ENCODE results near the gene RNLS. TPM values are rescaled to one million over a fixed set of nuclear protein-coding genes. Genes with fewer than 3 reads are reported as not detected.

The RNLS gene
- total and polyA plus RNA-seq, 8 donors = 2.5 to 6.4 (median 5.9) TPM

DNA sequence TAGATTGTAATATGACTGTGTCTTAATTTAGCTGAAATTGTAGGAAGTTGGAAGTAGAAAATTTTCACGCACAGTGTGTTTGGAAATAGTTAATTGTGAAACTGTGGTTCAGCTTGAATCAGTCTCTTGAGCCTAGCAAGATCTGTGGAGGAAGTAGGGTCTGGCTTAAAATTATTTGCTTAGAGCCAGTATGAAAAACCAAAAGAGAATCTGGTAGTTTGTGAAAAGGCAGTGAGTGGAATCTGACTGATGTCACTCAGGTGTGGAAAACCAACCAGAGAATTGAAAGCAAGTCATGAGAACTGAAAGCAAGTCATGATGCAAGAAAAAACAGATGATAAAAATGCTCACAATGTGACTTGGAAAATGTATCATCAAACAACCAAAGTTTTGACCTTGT, 14.9 kb upstream of the RNLS start:
- TF ChIP-seq, protein P1, sequence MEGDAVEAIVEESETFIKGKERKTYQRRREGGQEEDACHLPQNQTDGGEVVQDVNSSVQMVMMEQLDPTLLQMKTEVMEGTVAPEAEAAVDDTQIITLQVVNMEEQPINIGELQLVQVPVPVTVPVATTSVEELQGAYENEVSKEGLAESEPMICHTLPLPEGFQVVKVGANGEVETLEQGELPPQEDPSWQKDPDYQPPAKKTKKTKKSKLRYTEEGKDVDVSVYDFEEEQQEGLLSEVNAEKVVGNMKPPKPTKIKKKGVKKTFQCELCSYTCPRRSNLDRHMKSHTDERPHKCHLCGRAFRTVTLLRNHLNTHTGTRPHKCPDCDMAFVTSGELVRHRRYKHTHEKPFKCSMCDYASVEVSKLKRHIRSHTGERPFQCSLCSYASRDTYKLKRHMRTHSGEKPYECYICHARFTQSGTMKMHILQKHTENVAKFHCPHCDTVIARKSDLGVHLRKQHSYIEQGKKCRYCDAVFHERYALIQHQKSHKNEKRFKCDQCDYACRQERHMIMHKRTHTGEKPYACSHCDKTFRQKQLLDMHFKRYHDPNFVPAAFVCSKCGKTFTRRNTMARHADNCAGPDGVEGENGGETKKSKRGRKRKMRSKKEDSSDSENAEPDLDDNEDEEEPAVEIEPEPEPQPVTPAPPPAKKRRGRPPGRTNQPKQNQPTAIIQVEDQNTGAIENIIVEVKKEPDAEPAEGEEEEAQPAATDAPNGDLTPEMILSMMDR (IDR thresholded peaks at IDR 0.05) = no peak
- Histone ChIP-seq H3K4me3 (no peak overlapping the region), H3K4me1 (no peaks in the 10 kb centered on the region), H3K36me3 (no peaks in the 10 kb centered on the region), H3K27ac (no peak overlapping the region), H3K9me3 (no peaks in the 10 kb centered on the region), H3K27me3 (no peaks in the 10 kb centered on the region)
- ATAC-seq (peak in 1 of 4 donors; percentile 29), FAIRE-seq (no peak), DNase-seq (no peak)
- WGBS, 2 donors = 83 to 91% methylated on average over 1 of the region's 1 CpG
- intact Hi-C loops (cut with DNase I) = no loop called here

DNA sequence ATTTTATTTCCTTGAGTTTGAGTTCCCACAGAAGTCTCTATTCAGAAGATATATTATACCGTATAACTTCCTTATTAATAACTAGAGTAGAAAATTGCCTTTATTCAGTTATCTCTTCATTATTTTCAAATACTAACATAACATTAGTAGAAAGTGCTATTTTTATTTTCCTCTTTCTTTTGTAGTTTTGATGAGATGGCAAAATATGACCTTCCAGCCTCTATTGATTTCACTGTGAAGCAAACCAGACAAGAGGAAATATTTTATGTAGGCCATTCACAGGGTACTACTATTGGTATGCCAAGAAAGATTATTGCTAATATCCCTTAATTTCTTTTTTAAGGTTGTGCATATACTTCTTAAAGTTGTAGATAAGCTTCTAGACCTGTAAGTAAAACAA, 11.4 kb upstream of the RNLS start:
- Histone ChIP-seq H3K27ac (no peak overlapping the region), H3K4me3 (no peak overlapping the region), H3K27me3 (no peaks in the 10 kb centered on the region), H3K4me1 (no peaks in the 10 kb centered on the region), H3K9me3 (no peaks in the 10 kb centered on the region), H3K36me3 (no peaks in the 10 kb centered on the region)
- no peak for ATAC-seq
- no peak for DNase-seq
- TF ChIP-seq, protein P1 (IDR thresholded peaks at IDR 0.05) = no peak
- WGBS, 2 donors = 98 to 100% methylated on average over 1 of the region's 1 CpG
- no peak for FAIRE-seq
- intact Hi-C loops (cut with DNase I) = no loop called here

GRCh38 chr10:88592906-88593305, 9.8 kb upstream of the RNLS start:
- WGBS, 2 donors = 85 to 86% methylated on average over 2 of the region's 2 CpGs
- ATAC-seq (no peak), DNase-seq (no peak), FAIRE-seq (no peak)
- Histone ChIP-seq H3K9me3 (no peaks in the 10 kb centered on the region), H3K27ac (no peak overlapping the region), H3K4me3 (no peak overlapping the region), H3K36me3 (no peaks in the 10 kb centered on the region), H3K4me1 (no peaks in the 10 kb centered on the region), H3K27me3 (no peaks in the 10 kb centered on the region)
- intact Hi-C loops (cut with DNase I) = no loop called here
- TF ChIP-seq, protein P1 (IDR thresholded peaks at IDR 0.05) = no peak

GRCh38 chr10:88592381-88592780, 9.3 kb upstream of the RNLS start:
- Histone ChIP-seq H3K4me3 (no peak overlapping the region), H3K36me3 (no peaks in the 10 kb centered on the region), H3K4me1 (no peaks in the 10 kb centered on the region), H3K27ac (no peak overlapping the region), H3K27me3 (no peaks in the 10 kb centered on the region), H3K9me3 (no peaks in the 10 kb centered on the region)
- ATAC-seq (no peak), FAIRE-seq (no peak), DNase-seq (no peak)
- intact Hi-C loops (cut with DNase I) = no loop called here
- TF ChIP-seq, protein P1 (IDR thresholded peaks at IDR 0.05) = no peak
- 91 to 93% methylated on average over 1 of the region's 1 CpG for WGBS, 2 donors

- Histone ChIP-seq H3K4me3 (no peak within 1 kb of the TSS), H3K9me3 (no peaks in the 10 kb centered on the region), H3K36me3 (no peaks in the 10 kb centered on the region), H3K4me1 (no peaks in the 10 kb centered on the region), H3K27ac (no peak within 1 kb of the TSS), H3K27me3 (no peaks in the 10 kb centered on the region)
- TF ChIP-seq, protein P1 (IDR thresholded peaks at IDR 0.05) = no peak
- DNase-seq = no peak
- no peak for FAIRE-seq
- intact Hi-C loops (cut with DNase I) = no loop called here
- no peak for ATAC-seq
- 88 to 91% methylated on average over 2 of the region's 2 CpGs for WGBS, 2 donors
These were observed 3.3 kb upstream of the RNLS start, which contains the start of gene LIPJ for GRCh38 chr10:88586462-88586861. Gene LIPJ, plus strand, starts transcription at chr10:88586762. Its CDS starts 3,926 bp downstream, at chr10:88590688.
